Measurements from ENCODE around the gene GNG11.
"Not testable (repeated sequence)": the region's sequence is repeated elsewhere in the genome, so short reads cannot be mapped to it uniquely, and the experiment has no call there.

DNA sequence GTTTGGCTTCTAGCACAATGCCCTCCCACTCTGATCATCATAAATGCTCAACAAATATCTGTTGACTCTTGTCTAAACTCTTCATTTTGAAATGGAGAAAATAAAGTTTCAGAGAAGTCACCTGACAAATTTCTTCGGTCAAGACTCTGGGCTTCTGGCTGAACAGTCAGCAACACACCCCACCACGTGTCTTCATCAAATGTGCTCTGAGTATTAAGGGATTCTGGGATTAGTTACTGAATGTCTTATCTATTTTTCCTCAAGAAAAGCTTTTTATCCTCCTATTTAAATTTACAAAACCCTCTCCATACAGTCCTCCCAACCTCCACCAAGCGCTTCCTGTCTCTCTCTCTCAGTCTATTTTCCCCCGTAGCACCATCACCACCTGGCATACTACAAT, 5.2 kb upstream of the GNG11 start:
- TF ChIP-seq, protein P1, sequence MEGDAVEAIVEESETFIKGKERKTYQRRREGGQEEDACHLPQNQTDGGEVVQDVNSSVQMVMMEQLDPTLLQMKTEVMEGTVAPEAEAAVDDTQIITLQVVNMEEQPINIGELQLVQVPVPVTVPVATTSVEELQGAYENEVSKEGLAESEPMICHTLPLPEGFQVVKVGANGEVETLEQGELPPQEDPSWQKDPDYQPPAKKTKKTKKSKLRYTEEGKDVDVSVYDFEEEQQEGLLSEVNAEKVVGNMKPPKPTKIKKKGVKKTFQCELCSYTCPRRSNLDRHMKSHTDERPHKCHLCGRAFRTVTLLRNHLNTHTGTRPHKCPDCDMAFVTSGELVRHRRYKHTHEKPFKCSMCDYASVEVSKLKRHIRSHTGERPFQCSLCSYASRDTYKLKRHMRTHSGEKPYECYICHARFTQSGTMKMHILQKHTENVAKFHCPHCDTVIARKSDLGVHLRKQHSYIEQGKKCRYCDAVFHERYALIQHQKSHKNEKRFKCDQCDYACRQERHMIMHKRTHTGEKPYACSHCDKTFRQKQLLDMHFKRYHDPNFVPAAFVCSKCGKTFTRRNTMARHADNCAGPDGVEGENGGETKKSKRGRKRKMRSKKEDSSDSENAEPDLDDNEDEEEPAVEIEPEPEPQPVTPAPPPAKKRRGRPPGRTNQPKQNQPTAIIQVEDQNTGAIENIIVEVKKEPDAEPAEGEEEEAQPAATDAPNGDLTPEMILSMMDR (IDR thresholded peaks at IDR 0.05), result not testable (repeated sequence)
- TF ChIP-seq POLR2A (IDR thresholded peaks at IDR 0.05), result not testable (repeated sequence)
